ENCODE data around the gene RGMB. TPM values are rescaled to one million over a fixed set of nuclear protein-coding genes. Genes with fewer than 3 reads are reported as not detected.
"Not testable (repeated sequence)": the region's sequence is repeated elsewhere in the genome, so short reads cannot be mapped to it uniquely, and the experiment has no call there.

Gene RGMB, protein sequence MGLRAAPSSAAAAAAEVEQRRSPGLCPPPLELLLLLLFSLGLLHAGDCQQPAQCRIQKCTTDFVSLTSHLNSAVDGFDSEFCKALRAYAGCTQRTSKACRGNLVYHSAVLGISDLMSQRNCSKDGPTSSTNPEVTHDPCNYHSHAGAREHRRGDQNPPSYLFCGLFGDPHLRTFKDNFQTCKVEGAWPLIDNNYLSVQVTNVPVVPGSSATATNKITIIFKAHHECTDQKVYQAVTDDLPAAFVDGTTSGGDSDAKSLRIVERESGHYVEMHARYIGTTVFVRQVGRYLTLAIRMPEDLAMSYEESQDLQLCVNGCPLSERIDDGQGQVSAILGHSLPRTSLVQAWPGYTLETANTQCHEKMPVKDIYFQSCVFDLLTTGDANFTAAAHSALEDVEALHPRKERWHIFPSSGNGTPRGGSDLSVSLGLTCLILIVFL
- total RNA-seq (ENCODE audit: low replicate concordance) = 17.6 and 145 TPM in 2 replicates

DNA sequence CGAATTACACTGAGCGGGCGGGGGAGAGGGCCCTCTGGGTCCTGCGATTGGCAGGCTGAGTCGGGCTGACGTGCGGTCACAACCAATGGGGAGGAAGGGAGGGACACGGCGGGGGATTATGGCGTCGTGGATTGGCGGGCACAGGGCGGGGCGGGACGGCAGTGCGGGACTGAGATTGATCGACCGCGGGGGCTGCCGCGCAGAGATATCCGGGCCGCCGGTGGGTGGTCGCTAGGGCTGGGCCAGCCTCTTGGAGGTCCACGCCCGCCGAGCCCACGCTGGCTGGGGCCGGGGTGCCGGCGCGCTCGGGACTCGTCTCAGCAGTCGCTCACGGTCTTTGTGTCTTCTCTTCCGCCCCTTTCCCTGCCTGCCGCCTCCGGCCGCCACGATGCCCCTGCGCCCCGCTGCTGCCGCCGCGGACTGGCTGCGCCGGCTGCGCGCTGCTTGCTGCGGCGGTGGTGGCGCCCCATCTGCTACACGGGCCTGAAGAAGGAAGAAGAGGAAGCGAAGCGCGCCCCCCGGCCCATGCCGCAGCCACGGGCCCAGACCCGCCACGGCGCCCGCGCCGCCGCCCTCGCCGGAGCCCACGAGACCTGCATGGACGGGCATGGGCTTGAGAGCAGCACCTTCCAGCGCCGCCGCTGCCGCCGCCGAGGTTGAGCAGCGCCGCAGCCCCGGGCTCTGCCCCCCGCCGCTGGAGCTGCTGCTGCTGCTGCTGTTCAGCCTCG, at the start of gene RGMB:
TSS of gene RGMB (plus strand) at position 200 of the 728 bp plus-strand sequence. CDS start at position 608, 408 bp downstream.
- peak within 1 kb of the TSS; percentile 80 for H3K4me3 ChIP-seq (ENCODE audit: low read depth, low read length)
- DNase-seq (ENCODE audit: low read depth) = peak; percentile 99
- TF ChIP-seq, protein P1, sequence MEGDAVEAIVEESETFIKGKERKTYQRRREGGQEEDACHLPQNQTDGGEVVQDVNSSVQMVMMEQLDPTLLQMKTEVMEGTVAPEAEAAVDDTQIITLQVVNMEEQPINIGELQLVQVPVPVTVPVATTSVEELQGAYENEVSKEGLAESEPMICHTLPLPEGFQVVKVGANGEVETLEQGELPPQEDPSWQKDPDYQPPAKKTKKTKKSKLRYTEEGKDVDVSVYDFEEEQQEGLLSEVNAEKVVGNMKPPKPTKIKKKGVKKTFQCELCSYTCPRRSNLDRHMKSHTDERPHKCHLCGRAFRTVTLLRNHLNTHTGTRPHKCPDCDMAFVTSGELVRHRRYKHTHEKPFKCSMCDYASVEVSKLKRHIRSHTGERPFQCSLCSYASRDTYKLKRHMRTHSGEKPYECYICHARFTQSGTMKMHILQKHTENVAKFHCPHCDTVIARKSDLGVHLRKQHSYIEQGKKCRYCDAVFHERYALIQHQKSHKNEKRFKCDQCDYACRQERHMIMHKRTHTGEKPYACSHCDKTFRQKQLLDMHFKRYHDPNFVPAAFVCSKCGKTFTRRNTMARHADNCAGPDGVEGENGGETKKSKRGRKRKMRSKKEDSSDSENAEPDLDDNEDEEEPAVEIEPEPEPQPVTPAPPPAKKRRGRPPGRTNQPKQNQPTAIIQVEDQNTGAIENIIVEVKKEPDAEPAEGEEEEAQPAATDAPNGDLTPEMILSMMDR (IDR thresholded peaks at IDR 0.05; ENCODE audit: insufficient read depth, low read length) = no peak

DNA sequence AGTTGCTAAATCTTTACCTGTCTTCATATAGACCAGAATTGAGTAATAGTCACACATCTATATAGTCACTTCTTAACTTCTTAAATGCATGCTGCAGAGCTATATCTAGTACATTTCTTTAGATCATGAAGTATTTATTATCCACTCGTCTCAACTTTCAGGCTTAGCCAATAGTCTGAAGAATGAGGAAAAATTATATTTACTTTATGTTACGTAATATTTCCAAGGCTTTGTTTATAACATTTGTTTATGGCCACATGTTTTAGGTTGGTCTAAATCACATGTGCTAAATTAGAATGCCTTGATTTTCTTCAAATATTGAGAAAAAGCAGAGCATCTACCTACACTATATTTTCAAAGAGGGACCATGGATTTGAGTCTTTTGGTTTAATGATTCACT, 47.2 kb upstream of the RGMB start:
- DNase-seq (ENCODE audit: low read depth) = no peak
- TF ChIP-seq, protein P1 (IDR thresholded peaks at IDR 0.05; ENCODE audit: insufficient read depth, low read length) = no peak

DNA sequence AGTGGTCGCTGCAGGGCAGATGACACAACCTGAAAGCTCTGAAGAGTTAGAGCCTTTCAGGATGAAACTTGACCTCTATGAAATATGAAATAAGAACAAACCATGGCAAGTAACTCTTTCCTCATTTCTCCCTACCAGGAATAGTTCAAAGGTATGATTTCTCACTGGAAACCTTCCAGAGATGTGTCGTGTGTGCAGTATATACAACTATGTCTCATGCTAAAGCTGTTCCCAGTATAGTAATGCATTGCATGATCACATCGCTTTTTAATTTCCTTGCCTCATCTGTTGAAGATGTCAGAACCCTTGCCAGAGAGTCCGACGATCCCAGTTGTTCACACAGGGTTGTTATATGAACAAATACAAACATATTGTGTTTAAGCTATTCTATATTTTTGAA, 45.8 kb upstream of the RGMB start:
- DNase-seq (ENCODE audit: low read depth) = no peak
- no peak overlapping the region for H3K4me3 ChIP-seq (ENCODE audit: low read depth, low read length)
- TF ChIP-seq, protein P1 (IDR thresholded peaks at IDR 0.05; ENCODE audit: insufficient read depth, low read length) = no peak

More for the DNA sequence above, 47.2 kb upstream of the RGMB start:
- H3K4me3 ChIP-seq (ENCODE audit: low read depth, low read length) = no peak overlapping the region

DNA sequence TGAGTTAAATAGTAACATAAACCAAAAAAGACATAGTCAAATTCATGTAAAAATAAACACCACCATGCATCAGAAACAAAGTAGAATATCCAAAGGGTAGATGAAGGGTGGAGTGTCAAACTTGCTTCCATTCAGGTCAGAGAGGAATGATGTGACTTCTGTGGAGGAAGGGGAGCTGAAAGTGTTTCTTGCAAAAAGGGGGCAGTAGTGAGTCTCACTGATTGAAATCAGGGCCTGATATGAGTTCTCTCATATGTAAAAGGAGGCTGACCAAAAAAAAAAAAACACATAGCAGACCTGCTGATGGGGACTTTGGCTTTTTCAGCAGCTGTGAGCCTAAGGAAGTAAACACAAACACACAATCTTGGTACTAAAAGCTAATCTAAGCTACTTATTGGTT, 38.8 kb upstream of the RGMB start:
- no peak overlapping the region for H3K4me3 ChIP-seq (ENCODE audit: low read depth, low read length)
- no peak for DNase-seq (ENCODE audit: low read depth)
- TF ChIP-seq, protein P1 (IDR thresholded peaks at IDR 0.05; ENCODE audit: insufficient read depth, low read length) = no peak

DNA sequence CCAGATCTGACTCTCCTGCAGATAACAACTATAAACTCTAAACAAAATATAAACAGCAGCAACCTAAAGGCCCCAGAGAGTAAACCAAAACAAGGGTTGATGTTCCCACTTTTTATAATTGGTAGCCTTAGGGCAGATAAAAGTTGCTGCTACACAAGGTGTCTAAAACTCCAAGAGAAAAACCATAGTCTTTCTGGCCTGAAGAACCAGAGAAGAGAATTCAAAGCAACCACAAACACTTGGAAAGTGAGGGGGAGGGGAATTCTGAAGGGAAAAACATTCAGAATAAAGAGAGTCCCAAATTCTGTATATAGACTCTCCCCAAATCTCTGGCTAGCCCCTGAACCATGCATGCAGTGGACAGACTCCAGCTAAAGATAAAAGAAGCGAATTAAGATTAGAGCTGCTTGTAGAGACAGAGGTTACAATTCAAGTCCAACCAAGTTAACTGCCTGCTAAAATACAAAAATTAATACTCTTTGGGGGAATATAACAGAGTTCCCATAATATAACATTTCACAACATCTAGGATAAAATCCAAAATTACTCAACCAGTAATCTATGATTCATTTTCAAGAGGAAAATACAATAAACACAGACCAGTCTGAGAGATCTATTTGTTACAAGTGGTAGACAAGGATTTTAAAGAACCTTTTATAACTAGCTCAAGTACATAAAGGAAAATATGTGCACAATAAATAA, 37.5 kb upstream of the RGMB start:
- TF ChIP-seq, protein P1 (IDR thresholded peaks at IDR 0.05; ENCODE audit: insufficient read depth, low read length) = no peak
- DNase-seq (ENCODE audit: low read depth) = peak; percentile 88
- no peak overlapping the region for H3K4me3 ChIP-seq (ENCODE audit: low read depth, low read length)

DNA sequence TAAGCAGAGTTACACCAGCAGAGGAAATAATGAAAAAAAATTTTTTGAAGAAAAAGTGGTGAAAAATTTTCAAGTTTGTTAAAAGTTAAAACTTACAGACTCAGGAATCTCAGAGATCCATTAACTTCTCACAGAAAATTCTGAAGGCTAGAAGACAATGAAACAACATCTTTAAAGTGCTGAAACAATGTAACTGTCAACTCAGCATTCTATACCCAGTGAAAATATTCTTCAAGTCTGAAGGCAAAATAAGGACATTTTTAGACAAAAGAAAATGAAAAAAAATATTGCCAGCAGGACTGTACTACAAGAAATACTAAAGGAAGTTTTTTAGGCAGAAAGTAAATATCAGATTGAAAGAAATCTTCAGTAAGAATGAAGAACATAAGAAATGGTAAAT, 36.7 kb upstream of the RGMB start:
- no peak for DNase-seq (ENCODE audit: low read depth)
- TF ChIP-seq, protein P1 (IDR thresholded peaks at IDR 0.05; ENCODE audit: insufficient read depth, low read length) = no peak
- H3K4me3 ChIP-seq (ENCODE audit: low read depth, low read length) = no peak overlapping the region

DNA sequence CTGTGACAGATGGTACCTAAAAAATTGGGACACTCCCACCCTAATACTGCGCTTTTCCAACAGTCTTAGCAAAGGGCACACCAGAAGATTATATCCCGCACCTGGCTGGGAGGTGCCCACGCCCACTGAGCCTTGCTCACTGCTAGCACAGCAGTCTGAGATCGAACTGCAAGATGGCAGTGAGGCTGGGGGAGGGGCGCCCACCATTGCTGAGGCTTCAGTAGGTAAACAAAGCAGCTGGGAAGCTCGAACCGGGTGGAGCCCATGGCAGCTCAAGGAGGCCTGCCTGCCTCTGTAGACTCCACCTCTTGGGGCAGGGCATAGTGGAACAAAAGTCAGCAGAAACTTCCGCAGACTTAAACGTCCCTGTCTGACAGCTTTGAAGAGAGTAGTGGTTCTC, 36.0 kb upstream of the RGMB start:
- not testable (repeated sequence) for DNase-seq (ENCODE audit: low read depth); H3K4me3 ChIP-seq (ENCODE audit: low read depth, low read length)

DNA sequence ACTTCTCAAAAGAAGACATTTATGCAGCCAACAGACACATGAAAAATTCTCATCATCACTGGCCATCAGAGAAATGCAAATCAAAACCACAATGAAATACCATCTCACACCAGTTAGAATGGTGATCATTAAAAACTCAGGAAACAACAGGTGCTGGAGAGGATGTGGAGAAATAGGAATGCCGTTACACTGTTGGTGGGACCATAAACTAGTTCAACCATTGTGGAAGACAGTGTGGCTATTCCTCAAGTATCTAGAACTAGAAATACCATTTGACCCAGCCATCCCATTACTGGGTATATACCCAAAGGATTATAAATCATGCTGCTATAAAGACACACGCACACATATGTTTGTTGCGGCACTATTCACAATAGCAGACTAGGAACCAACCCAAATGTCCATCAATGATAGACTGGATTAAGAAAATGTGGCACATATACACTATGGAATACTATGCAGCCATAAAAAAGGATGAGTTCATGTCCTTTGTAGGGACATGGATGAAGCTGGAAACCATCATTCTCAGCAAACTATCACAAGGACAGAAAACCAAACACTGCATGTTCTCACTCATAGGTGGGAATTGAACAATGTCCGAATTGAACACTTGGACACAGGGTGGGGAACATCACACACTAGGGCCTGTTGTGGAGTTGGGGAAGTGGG, 34.8 kb upstream of the RGMB start:
- DNase-seq (ENCODE audit: low read depth); H3K4me3 ChIP-seq (ENCODE audit: low read depth, low read length): not testable (repeated sequence)

All from fibroblast of the aortic adventitia (primary cell).